DMS153 (cell line): ENCODE data around the gene ANKRD45.
A peak's percentile ranks its signal among the peaks of the same experiment; 100 is the strongest.
"Not testable (repeated sequence)": the region's sequence is repeated elsewhere in the genome, so short reads cannot be mapped to it uniquely, and the experiment has no call there.

ENCODE experiments used
- DNase-seq: peaks from one replicate; lab custom pipeline; 2025; lab: John Stamatoyannopoulos, UW

Gene ANKRD45

DNA sequence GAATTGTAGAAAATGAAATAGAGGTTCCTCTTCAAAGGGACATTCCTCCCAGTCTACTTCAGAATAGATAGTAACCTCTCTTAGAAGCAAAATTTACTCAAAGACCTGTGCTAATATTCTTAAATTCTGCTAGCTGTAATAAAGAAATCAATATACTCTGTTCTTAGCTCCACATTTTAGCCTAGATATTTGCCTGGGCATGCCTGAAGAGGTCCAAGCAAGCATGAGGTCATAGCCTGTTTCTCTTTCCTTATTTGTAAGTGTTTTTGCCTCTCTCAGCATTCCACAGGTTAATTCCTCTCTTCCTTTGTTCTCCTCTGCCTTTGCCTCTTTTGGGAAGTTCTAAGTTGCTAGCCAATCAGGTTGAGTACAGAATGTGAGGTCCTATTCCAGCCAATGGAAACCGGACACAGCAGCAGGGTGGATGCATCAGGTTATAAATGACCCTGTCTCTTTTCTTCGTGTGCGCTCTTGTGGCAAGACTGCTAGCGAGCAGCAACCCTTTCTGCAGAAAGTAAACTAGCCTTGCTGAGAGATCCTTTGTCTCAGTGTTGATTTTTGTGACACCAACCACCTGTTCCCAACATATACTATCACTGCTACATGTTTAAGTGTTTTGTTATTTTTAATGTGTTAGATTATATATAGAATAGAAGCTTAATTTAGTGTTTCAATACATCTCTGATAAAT, 27.1 kb downstream of the ANKRD45 start:
- peak; percentile 2 for DNase-seq

DNA sequence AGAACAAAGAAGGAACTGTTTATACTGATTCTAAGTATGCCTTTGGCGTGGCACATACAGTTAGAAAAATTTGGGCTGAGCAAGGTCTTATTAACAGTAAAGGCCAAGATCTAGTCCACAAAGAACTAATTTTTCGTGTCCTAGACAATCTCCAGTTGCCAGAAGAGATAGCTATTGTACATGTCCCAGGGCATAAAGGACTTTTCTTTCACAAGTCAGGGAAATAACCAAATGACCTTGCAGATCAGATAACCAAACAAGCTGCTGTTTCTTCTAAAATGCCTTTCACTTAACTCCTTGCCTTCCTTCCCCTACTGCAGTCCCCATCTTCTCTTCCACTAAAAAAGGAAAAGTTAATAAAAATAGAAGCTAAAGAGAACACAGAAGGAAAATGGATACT, 30.5 kb downstream of the ANKRD45 start:
- DNase-seq: no peak

DNA sequence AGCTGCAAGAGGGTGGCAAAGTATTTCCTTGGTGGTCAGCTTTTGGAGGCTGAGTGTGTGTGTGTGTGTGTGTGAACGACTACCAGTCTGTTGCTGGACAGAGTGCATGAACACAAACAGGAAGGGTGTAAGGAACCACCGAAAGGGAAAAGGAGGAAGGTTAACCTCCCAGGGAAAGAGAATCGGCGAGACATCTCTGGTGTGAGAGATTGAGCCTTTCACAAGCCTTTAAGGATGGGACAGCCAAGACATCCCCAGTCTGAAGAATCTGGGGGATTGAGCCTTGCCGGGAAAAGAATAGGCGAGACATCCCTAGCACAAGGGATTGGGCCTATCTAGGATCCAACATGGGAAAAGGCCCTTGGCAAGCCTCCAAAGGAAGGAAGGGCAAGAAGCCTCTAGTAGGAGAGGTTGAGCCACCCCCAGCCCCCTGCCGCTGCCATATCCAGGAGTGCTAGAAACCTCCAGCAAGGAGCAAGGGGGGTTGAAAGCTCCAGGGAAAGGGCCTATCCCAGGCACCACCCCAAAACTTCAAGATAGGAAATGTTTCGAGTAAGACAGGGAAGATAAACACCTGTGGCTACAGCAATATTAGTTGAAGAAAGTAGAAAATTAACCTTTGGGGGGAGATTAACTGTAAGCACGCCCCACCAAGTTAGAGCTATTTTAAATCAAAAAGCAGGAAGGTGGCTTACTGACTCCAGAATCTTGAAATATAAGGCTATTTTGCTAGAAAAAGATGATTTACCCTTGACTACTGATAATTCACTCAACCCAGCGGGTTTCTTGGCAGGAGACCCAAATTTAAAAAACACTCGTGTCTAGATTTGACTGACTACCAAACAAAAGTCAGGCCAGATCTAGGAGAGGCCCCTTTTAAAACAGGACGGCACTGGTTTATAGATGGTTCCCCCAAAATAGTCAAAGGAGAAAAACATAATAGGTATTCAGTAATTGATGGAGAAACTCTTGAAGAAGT, 31.3 kb downstream of the ANKRD45 start:
- DNase-seq: no peak

GRCh38 chr1:173637236-173638042, 32.2 kb downstream of the ANKRD45 start:
- not testable (repeated sequence) for DNase-seq

DNA sequence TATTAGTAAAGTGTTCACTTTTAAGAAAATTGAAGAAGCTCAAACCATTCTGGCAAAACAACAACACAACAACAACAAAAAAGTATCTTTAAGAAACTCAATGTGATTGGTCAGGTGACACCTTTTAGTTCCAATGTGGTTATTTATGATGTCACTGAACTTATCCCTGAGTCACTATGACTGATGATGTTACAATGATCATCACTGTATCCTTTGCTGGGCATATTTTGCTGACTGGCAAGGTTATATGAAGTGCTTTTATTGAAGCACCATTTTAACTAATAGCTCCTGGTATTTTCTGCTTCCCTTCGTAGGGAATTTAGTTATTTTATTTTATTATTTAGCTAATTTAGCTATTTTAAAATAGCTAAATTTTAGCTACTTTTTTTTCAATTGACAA, 34.5 kb downstream of the ANKRD45 start, which contains the start of gene TEX50:
TSS of gene TEX50 (plus strand) at position 223 of the 400 bp plus-strand sequence. CDS start 184 bp downstream, outside the sequence.
- no peak for DNase-seq

GRCh38 chr1:173628888-173629287, 40.8 kb downstream of the ANKRD45 start:
- DNase-seq: no peak

- no peak for DNase-seq
Measured at GRCh38 chr1:173627269-173627668, 42.4 kb downstream of the ANKRD45 start.

DNA sequence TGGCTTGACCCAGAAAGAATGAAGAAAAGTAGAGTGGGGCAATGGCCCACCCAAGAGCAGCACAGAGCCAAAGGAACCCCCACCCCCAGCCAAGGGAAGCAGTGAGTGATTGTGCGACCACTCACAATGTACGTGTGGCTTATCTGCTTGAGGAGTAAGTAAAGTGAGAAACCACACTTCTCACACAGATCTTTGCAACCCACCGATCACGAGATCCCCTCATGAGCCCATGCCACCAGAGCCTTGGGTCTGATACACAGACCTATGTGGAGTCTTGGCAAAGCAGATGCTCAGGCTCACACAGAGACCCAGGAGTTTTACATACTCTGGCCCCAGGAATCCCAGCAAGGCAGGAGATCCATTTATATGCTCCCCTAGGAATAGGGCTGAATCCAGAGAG, 52.8 kb downstream of the ANKRD45 start:
- no peak for DNase-seq

- not testable (repeated sequence) for DNase-seq
Measured at GRCh38 chr1:173613086-173613485, 56.6 kb downstream of the ANKRD45 start.

DNA sequence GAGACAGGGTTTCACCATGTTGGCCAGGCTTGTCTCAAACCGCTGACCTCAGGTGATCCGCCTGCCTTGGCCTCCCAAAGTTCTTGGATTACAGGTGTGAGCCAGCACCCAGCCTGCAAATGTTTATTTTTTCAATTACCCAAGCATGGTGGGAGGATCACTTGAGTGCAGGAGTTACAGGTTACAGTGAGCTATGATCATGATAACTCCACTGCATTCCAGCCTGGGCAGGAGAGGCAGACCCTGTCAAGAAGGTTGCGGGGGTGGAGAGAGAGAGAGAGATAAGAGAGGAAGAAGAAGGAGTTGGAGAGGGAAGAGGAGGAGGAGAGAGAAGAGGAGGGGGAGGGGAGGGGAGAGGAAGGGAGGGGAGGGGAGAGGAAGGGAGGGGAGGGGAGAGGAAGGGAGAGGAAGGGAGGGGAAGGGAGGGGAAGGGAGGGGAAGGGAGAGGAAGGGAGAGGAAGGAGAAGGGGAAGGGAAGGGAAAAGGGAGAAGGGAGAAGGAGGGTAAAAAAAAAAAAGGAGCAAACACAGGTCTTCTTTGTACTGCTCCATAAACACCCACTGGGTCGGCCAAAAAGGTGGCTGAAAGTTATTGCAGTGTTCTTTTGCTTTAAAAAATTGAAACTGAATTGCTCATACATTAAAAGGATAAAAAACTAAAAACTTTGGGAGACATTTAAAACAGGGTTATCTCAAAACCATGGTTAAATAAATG, 61.0 kb downstream of the ANKRD45 start:
- no peak for DNase-seq

- DNase-seq: no peak
Measured at GRCh38 chr1:173603056-173603591, 66.5 kb downstream of the ANKRD45 start, which contains the start of gene SLC9C2. TSS of gene SLC9C2 (minus strand) at chr1:173603072. CDS start at chr1:173601776, 1,296 bp downstream.

GRCh38 chr1:173601588-173601987, 68.1 kb downstream of the ANKRD45 start:
- no peak for DNase-seq

DNA sequence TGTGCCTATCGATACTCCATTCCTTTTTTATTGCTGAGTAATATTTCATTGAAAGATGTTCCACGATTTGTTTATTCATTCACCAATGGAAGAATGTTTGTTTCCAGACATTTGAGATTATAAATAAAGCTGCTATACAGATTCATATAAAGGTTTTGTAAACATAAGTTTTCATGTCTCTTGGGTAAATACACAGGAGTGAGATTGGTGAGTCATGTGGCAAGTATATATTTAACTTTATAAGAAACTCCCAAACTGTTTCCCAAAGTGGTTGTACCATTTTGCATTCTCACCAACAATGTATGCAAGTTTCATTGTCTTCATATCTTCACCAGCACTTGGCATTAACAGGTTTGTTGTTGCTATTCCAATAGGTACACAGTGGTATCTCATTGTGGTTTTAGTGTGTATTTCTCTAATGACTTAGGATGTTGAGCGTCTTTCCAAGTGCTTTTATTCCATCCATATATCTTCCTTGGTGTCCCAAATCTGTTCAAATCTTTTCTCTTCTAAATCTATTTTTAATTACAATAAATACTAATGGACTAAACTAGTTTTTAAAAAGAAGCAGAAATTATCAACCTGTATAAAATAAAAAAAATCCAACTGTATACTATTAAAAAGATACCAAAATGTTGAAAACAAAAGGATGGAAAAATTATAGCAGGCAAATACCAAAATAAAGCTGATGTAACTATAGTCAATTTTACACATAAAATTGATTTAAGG, 73.4 kb downstream of the ANKRD45 start:
- DNase-seq: no peak

DNA sequence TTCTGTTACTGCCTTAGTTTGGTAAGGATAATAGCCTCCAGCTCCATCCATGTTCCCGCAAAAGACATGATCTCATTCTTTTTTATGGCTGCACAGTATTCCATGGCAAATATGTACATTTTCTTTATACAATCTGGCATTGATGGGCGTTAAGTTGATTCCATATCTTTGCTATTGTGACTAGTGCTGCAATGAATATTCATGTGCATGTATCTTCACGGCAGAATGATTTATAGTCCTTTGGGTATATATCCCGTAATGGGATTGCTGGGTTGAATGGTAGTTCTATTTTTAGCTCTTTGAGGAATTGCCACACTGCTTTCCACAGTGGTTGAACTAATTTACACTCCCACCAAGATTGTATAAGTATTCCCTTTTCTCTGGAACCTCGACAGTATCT, 78.5 kb downstream of the ANKRD45 start:
- not testable (repeated sequence) for DNase-seq

- no peak for DNase-seq
Measured at GRCh38 chr1:173590557-173590956, 79.1 kb downstream of the ANKRD45 start.

DNA sequence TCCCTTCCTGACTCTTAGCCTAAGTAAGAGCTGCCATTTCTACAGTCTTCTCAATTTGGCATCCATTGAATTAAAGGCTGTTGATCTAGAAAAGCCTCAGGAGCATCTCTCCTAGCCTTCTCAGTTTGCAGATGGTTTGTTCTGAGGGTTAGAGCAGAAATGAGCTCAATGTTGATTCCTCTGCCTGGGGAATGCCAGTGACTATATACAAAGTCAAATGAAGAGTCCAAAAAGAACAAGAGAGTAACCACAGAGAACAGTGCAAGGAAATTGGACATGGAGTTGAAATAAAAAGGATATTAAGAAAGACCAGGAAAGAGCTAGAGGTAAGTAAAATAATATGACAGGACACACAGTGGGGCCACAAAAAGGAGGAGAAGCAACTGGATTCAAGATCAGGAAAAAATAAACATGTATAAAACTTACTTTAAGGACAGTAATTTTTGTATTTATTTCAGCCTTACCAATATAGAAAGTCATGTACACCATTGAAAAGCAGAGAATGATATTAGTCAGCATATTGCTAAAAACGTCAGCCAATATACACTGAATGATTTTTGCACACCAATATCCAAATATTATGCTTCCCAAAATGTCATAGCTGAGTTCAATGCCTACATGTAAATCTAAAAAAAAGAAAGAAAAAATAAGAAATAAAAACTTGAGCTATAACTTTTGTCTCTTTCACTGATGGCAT, 88.1 kb downstream of the ANKRD45 start:
- DNase-seq: no peak

GRCh38 chr1:173580658-173581057, 89.0 kb downstream of the ANKRD45 start:
- no peak for DNase-seq

DNA sequence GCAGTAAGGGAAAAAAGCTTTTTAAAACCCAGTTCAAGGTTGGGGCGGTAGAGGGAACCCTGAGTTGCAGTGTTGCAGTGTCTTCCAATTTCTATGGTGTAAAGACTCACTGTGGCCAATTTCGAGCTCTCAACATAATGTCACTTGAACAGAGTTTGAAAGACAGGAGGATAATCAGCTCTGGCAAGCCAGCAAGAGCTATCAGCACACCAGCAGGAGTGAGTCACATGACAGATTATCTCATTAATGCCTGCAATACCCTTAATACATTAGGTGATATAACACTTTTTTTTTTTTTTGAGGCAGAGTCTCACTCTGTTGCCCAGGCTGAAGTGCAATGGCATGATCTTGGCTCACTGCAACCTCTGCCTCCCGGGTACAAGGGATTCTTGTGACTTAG, 89.6 kb downstream of the ANKRD45 start:
- no peak for DNase-seq

DNA sequence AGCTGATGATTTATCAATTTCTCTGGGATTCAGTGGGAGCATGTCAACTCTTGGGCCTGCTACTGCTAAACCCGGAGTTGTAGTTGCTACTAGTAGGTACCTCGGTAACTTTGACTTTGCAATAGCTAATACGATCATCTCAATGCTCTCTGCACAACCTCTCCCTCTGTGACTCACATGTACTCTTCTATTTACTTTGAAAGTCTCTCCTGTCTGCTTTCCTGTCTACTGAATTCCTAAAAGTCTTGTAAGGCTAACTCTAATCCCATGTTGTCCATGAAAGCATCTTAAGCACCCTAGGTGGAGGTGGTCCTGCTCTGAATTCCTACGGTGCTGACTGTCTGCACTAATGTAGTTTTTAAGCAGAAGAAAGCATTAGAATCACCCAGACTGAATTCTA, 96.1 kb downstream of the ANKRD45 start:
- no peak for DNase-seq
